GM12872 (cell line): Measurements from ENCODE around the gene RGS10.

Source experiments
- CTCF ChIP-seq: IDR thresholded peaks from 3 replicates; pipeline ENCODE4 v1.5.1; 2011; ENCODE audit warnings: low read depth, mild to moderate bottlenecking, low read length, moderate library complexity; ENCODE audit not compliant: insufficient read depth

The RGS10 gene

GRCh38 chr10:119489991-119490326, 52.6 kb downstream of the RGS10 start:
- TF ChIP-seq CTCF, result no peak

- TF ChIP-seq CTCF, result no peak
Measured at GRCh38 chr10:119488675-119489074, 53.8 kb downstream of the RGS10 start.

DNA sequence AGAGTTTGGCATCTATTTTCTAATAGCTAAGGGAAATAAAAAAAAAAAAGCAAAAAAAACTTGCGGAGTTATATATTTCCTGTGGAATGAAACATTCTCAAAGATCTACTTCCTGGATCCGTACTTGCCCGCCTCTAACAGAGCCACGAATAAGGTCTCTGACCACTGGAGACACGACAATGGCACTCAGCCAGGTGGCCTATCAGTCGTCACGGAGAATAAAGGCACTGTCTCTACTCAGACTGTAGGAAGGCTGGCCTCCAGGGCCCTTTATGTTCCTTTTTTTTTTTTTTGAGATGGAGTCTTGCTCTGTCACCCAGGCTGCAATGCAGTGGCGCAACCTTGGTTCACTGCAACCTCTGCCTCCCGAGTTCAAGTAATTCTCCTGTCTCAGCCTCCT, 58.7 kb downstream of the RGS10 start:
- TF ChIP-seq CTCF, result no peak

- TF ChIP-seq CTCF, result no peak
Measured at GRCh38 chr10:119483001-119483400, 59.5 kb downstream of the RGS10 start.

- TF ChIP-seq CTCF, result no peak
Measured at GRCh38 chr10:119481781-119482426, 60.6 kb downstream of the RGS10 start.

DNA sequence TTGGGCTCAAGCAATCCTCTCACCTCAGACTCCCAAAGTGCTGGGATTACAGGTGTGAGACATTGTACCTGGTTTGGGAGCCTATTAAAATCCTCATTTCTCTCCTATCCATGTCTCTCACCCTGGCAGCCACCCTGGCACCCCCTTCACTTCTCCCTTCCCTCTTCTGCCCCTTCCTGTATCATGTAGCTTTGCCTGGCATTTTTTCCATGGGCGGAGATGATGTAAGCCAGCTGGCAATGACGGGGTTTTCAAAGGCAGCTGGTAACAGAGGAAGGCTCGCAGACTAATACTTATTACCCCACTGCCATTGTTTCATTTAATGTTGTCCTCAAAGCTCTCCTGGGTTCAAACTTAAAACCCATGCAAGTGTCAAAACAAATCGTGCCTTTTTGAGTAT, 61.9 kb downstream of the RGS10 start:
- TF ChIP-seq CTCF, result no peak

- no peak for TF ChIP-seq CTCF
Measured at GRCh38 chr10:119479532-119479931, 63.0 kb downstream of the RGS10 start.
